Endothelial cell of umbilical vein (primary cell): ENCODE measurements around the gene ADGRE3. TPM values are rescaled to one million over a fixed set of nuclear protein-coding genes. Genes with fewer than 3 reads are reported as not detected.

Source experiments
- BruUV-seq: library from RNA; stranded (reverse); fragments of 400-500 nt; replicated peaks from 2 replicates; lab custom pipeline; 2021; lab: Mats Ljungman, UMichigan
- CTCF ChIA-PET: fragments of 300-600, 350-600 bp; sonication (Branson Sonifier 250); formaldehyde crosslinking; loops from one replicate; lab custom pipeline; 2021; ENCODE audit warnings: antibody characterized with exemption, inconsistent platforms; lab: Charles Lee
- POLR2A ChIA-PET: fragments of 300-600, 350-600 bp; sonication (Branson Sonifier 250); formaldehyde crosslinking; loops from one replicate; lab custom pipeline; 2021; ENCODE audit warnings: antibody characterized with exemption, inconsistent platforms; lab: Charles Lee
- DNase-seq: peaks from one replicate; pipeline ENCODE4 v3.0.0-alpha.2; 2011; ENCODE audit warnings: low read depth, low spot score
- FAIRE-seq: peaks from 2 replicates; lab custom pipeline; 2011; peaks lifted over from hg19 to GRCh38; lab: Jason Lieb, UNC
- H2AFZ ChIP-seq: 2 replicates; pipeline ENCODE4 v1.6.0; 2012; ENCODE audit warnings: low read depth, low read length, control low read depth, inconsistent platforms
- H3K27ac ChIP-seq: 2 replicates; pipeline ENCODE4 v1.5.1; 2011; ENCODE audit warnings: low read depth, mild to moderate bottlenecking, control low read depth, low read length, moderate library complexity; ENCODE audit not compliant: insufficient read depth
- H3K27me3 ChIP-seq, 2 experiments: 2 replicates each; pipeline versions ENCODE4 v1.6.0 to v1.6.1; 2011; ENCODE audit warnings: low read length in 2 of 2, mixed read lengths in 1 of 2; ENCODE audit not compliant: control insufficient read depth in 2 of 2, insufficient read depth in 2 of 2
- H3K36me3 ChIP-seq, 2 experiments: 2 replicates in 1 of 2; 3 replicates in 1 of 2; pipeline ENCODE4 v1.5.1; 2011; ENCODE audit warnings: low read length in 2 of 2, mild to moderate bottlenecking in 1 of 2, moderate library complexity in 1 of 2; ENCODE audit not compliant: control insufficient read depth in 2 of 2, insufficient read depth in 2 of 2; ENCODE audit errors: extremely low read depth in 1 of 2
- H3K4me1 ChIP-seq: 3 replicates; pipeline ENCODE4 v1.5.1; 2011; ENCODE audit warnings: mild to moderate bottlenecking, low read length; ENCODE audit not compliant: control insufficient read depth, insufficient read depth; ENCODE audit errors: extremely low read depth
- H3K4me2 ChIP-seq: 2 replicates; pipeline ENCODE4 v1.6.1; 2011; ENCODE audit warnings: low read length, control low read depth, mixed read lengths; ENCODE audit not compliant: insufficient read depth
- H3K4me3 ChIP-seq, 3 experiments: fragments of 200-600 bp in 1 of 3; sonication (generic), shearing (Covaris generic) in 1 of 3; replicated peaks in 1 of 3; 2 replicates each; pipeline ENCODE4 v1.5.1; 2011 to 2016; ENCODE audit warnings: control low read depth in 3 of 3, low read length in 3 of 3, mild to moderate bottlenecking in 2 of 3, inconsistent platforms in 1 of 3, low read depth in 1 of 3, moderate library complexity in 1 of 3; ENCODE audit not compliant: insufficient read depth in 1 of 3
- H3K79me2 ChIP-seq: 2 replicates; pipeline ENCODE4 v1.6.0; 2012; ENCODE audit warnings: low read length, inconsistent platforms; ENCODE audit not compliant: control insufficient read depth, insufficient read depth
- H3K9ac ChIP-seq: replicated peaks from 2 replicates; pipeline ENCODE3; 2011; ENCODE audit warnings: low read length, control low read depth; ENCODE audit not compliant: insufficient read depth; ENCODE audit errors: extremely low read depth
- H3K9me1 ChIP-seq: replicated peaks from 3 replicates; pipeline ENCODE4 v1.6.0; 2011; ENCODE audit warnings: mild to moderate bottlenecking, low read length; ENCODE audit not compliant: control insufficient read depth, insufficient read depth; ENCODE audit errors: extremely low read depth
- H3K9me3 ChIP-seq: replicated peaks from 2 replicates; pipeline ENCODE4 v1.5.1; 2012; ENCODE audit warnings: low read length, inconsistent platforms; ENCODE audit not compliant: control insufficient read depth, insufficient read depth
- H4K20me1 ChIP-seq: replicated peaks from 2 replicates; pipeline ENCODE3; 2011; ENCODE audit warnings: mild to moderate bottlenecking, low read length; ENCODE audit not compliant: control insufficient read depth, insufficient read depth; ENCODE audit errors: extremely low read depth
- EZH2 ChIP-seq: IDR thresholded peaks from 2 replicates; pipeline ENCODE4 v1.6.1; 2012; ENCODE audit warnings: borderline replicate concordance, low read depth, mild to moderate bottlenecking, moderate library complexity, low read length, inconsistent platforms; ENCODE audit not compliant: severe bottlenecking
- FOS ChIP-seq: IDR thresholded peaks from 2 replicates; pipeline ENCODE4 v1.6.1; 2011; ENCODE audit warnings: mild to moderate bottlenecking, low read length, moderate library complexity, borderline replicate concordance; ENCODE audit not compliant: insufficient read depth
- GATA2 ChIP-seq: IDR thresholded peaks from 2 replicates; pipeline ENCODE4 v1.7.0; 2011; ENCODE audit warnings: low read depth, mild to moderate bottlenecking, moderate library complexity, mixed read lengths, low read length; ENCODE audit not compliant: insufficient read length, insufficient read depth
- JUN ChIP-seq: IDR thresholded peaks from 2 replicates; pipeline ENCODE4 v1.6.1; 2011; ENCODE audit warnings: borderline replicate concordance, low read depth; ENCODE audit not compliant: insufficient read length, insufficient read depth
- MAX ChIP-seq: IDR thresholded peaks from 2 replicates; pipeline ENCODE4 v1.6.1; 2011; ENCODE audit not compliant: insufficient read depth, insufficient read length
- MYC ChIP-seq: IDR thresholded peaks from one replicate; pipeline ENCODE4 v1.6.1; 2011; ENCODE audit warnings: mild to moderate bottlenecking, low read depth, low read length
- POLR2A ChIP-seq: IDR thresholded peaks from 2 replicates; pipeline ENCODE4 v1.6.1; 2012; ENCODE audit warnings: low read depth, mild to moderate bottlenecking, control low read depth, low read length
- POLR2AphosphoS5 ChIP-seq: IDR thresholded peaks from 2 replicates; pipeline ENCODE4 v1.6.1; 2012; ENCODE audit warnings: low read depth, mild to moderate bottlenecking, control low read depth, low read length, moderate library complexity; ENCODE audit not compliant: insufficient read depth
- dilution Hi-C: fragments of 300-500 bp; cut with MboI; formaldehyde crosslinking; loops from one replicate; pipeline ENCODE4 v1.15.0; 2019; ENCODE audit warnings: low sequenced_read_pairs; ENCODE audit not compliant: extremely low pct_ligation_motif_present
- intact Hi-C: fragments of 100-400 bp; cut with micrococcal nuclease; formaldehyde crosslinking; loops from one replicate; pipeline ENCODE4 v1.10.0; 2022
- polyA plus RNA-seq, 4 experiments: library from polyadenylated mRNA; depleted of rRNA in 3 of 4; stranded (reverse) in 3 of 4; unstranded in 1 of 4; fragments of >200 nt; gene quantifications; 2 replicates each; pipeline versions ENCODE4 v1.2.1 to v1.2.3, GENCODE V29; 2011 to 2012; ENCODE audit warnings: missing spikeins in 1 of 4
- total RNA-seq: library from RNA; stranded (reverse); gene quantifications from 2 replicates; pipeline ENCODE4 v1.2.3, GENCODE V29; 2021
- TF ChIP-seq, protein P1 (sequence below), 2 donors: IDR thresholded peaks; 1 replicate in 1 of 2; 2 replicates in 1 of 2; pipeline ENCODE4 v1.5.1; 2011; ENCODE audit warnings: low read length in 2 of 2, mild to moderate bottlenecking in 2 of 2, moderate library complexity in 2 of 2, control low read depth in 1 of 2, inconsistent platforms in 1 of 2, low read depth in 1 of 2; ENCODE audit not compliant: insufficient read depth in 1 of 2; ENCODE audit errors: extremely low read depth in 1 of 2

Gene ADGRE3
- total and polyA plus RNA-seq, 2 donors (not counting 3 experiments of a cell fraction or from before 2014, with no cell fraction given), result not detected

DNA sequence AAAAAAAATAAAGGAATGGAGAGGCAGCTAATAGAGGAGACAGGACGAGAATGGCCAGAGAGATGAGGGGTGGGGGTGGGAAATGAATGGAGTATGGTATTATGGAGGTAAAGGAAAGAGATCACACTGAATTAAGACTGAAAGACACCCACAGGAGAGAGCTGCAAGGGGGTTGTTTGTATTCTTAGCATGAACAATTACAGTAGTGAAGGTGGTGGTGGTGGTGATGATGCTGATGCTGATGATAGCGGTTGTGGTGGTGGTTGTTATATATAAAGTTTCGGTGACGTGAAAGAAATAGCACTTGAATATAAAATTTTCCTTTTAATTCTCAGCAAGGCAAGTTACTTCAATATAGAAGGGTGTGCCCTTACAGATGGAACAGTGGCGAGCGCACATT lies 2.8 kb upstream of the ADGRE3 start:
- H3K27me3 ChIP-seq, result no peaks in the 10 kb centered on the region
- BruUV-seq, result no TSS peak
- CTCF ChIA-PET, result interaction anchor here (1.3 to 1.4 kb wide), 2 partner anchors 8 to 9 kb away, joined by 3 to 5 read pairs; no protein-coding TSS in a partner anchor
- no peak for TF ChIP-seq EZH2
- TF ChIP-seq FOS, result no peak
- TF ChIP-seq MAX, result no peak
- no peak for TF ChIP-seq JUN
- DNase-seq (no peak), FAIRE-seq (no peak)
- H3K27ac ChIP-seq, result no peak overlapping the region
- H4K20me1 ChIP-seq, result no peaks in the 10 kb centered on the region
- dilution Hi-C loops (no loop called here), intact Hi-C loops (no loop called here)
- H3K4me3 ChIP-seq, result no peak overlapping the region
- H3K79me2 ChIP-seq, result no peaks in the 10 kb centered on the region
- H3K36me3 ChIP-seq, result no peaks in the 10 kb centered on the region
- POLR2A ChIA-PET, result no interaction called here
- H3K4me2 ChIP-seq, result no peak overlapping the region
- no peaks in the 10 kb centered on the region for H3K4me1 ChIP-seq
- no peak overlapping the region for H3K9ac ChIP-seq
- H3K9me3 ChIP-seq, result no peaks in the 10 kb centered on the region
- no peak overlapping the region for H2AFZ ChIP-seq
- no peaks in the 10 kb centered on the region for H3K9me1 ChIP-seq

GRCh38 chr19:14676762-14677161 lies 2.1 kb upstream of the ADGRE3 start:
- FAIRE-seq (no peak), DNase-seq (no peak)
- ChIA-PET CTCF (interaction anchor here (1.3 to 1.4 kb wide), 2 partner anchors 9 to 10 kb away, joined by 3 to 5 read pairs; no protein-coding TSS in a partner anchor), POLR2A (interaction anchor here (0.6 kb wide), 1 partner anchor 17 kb away, joined by 3 read pairs; no protein-coding TSS in a partner anchor)
- no peaks in the 10 kb centered on the region for H4K20me1 ChIP-seq
- H3K27me3 ChIP-seq, result no peaks in the 10 kb centered on the region
- H2AFZ ChIP-seq, result no peak overlapping the region
- dilution Hi-C loops (no loop called here), intact Hi-C loops (no loop called here)
- H3K4me2 ChIP-seq, result no peak overlapping the region
- no peaks in the 10 kb centered on the region for H3K9me3 ChIP-seq
- H3K79me2 ChIP-seq, result no peaks in the 10 kb centered on the region
- H3K4me1 ChIP-seq, result no peaks in the 10 kb centered on the region
- no peak overlapping the region for H3K9ac ChIP-seq
- no peaks in the 10 kb centered on the region for H3K9me1 ChIP-seq
- TF ChIP-seq POLR2AphosphoS5, result no peak
- no peak for TF ChIP-seq FOS
- no peak for TF ChIP-seq MAX
- no peak for TF ChIP-seq POLR2A
- no peak for TF ChIP-seq MYC
- no peak for TF ChIP-seq GATA2
- TF ChIP-seq, protein P1, sequence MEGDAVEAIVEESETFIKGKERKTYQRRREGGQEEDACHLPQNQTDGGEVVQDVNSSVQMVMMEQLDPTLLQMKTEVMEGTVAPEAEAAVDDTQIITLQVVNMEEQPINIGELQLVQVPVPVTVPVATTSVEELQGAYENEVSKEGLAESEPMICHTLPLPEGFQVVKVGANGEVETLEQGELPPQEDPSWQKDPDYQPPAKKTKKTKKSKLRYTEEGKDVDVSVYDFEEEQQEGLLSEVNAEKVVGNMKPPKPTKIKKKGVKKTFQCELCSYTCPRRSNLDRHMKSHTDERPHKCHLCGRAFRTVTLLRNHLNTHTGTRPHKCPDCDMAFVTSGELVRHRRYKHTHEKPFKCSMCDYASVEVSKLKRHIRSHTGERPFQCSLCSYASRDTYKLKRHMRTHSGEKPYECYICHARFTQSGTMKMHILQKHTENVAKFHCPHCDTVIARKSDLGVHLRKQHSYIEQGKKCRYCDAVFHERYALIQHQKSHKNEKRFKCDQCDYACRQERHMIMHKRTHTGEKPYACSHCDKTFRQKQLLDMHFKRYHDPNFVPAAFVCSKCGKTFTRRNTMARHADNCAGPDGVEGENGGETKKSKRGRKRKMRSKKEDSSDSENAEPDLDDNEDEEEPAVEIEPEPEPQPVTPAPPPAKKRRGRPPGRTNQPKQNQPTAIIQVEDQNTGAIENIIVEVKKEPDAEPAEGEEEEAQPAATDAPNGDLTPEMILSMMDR (IDR thresholded peaks at IDR 0.05; ENCODE audit: extremely low read depth in 1 of 2, insufficient read depth in 1 of 2, low read depth in 1 of 2, low read length in 2 of 2), result no peak
- TF ChIP-seq EZH2, result no peak
- no peak for TF ChIP-seq JUN
- no peak overlapping the region for H3K27ac ChIP-seq
- no peak overlapping the region for H3K4me3 ChIP-seq
- no peaks in the 10 kb centered on the region for H3K36me3 ChIP-seq
- no TSS peak for BruUV-seq
